ACC112 (cell line): ENCODE results near the gene LIMS2.

Experiments used
- H2AFZ ChIP-seq: fragments of 200-600 bp; sonication (generic); one replicate; pipeline ENCODE4 v1.6.0; 2017; ENCODE audit warnings: antibody characterized with exemption, low read length; ENCODE audit not compliant: unreplicated experiment
- H3K27ac ChIP-seq: fragments of 200-600 bp; sonication (generic); 2 replicates; pipeline ENCODE4 v1.5.1; 2014; ENCODE audit warnings: low read depth, mild to moderate bottlenecking, antibody characterized with exemption, low read length, moderate library complexity
- H3K27me3 ChIP-seq: fragments of 200-600 bp; sonication (generic); 2 replicates; pipeline ENCODE4 v1.6.1; 2014; ENCODE audit warnings: mild to moderate bottlenecking, antibody characterized with exemption, low read length, moderate library complexity, mixed read lengths; ENCODE audit not compliant: insufficient read depth
- H3K36me3 ChIP-seq: fragments of 200-600 bp; sonication (generic); 2 replicates; pipeline ENCODE4 v1.6.1; 2016; ENCODE audit warnings: mild to moderate bottlenecking, antibody characterized with exemption, low read length, moderate library complexity, mixed read lengths; ENCODE audit not compliant: insufficient read depth
- H3K4me1 ChIP-seq: fragments of 200-600 bp; sonication (generic); one replicate; pipeline ENCODE4 v1.6.1; 2016; ENCODE audit warnings: low read length, mixed read lengths; ENCODE audit not compliant: insufficient read depth, unreplicated experiment, control insufficient read depth
- H3K4me3 ChIP-seq: fragments of 200-600 bp; sonication (generic); 2 replicates; pipeline ENCODE4 v1.5.1; 2014; ENCODE audit warnings: mild to moderate bottlenecking, low read depth, low read length
- H3K79me2 ChIP-seq: fragments of 200-600 bp; sonication (generic); one replicate; pipeline ENCODE4 v1.6.0; 2016; ENCODE audit warnings: low read length; ENCODE audit not compliant: control insufficient read depth, unreplicated experiment, insufficient read depth

Gene LIMS2

GRCh38 chr2:127636248-127637235 lies 38.8 kb downstream of the LIMS2 start:
- Histone ChIP-seq H3K4me1 (peaks cover 16% of the 10 kb centered on the region), H2AFZ (no peak overlapping the region), H3K4me3 (no peak overlapping the region), H3K27ac (no peak overlapping the region), H3K27me3 (no peaks in the 10 kb centered on the region), H3K79me2 (no peaks in the 10 kb centered on the region), H3K36me3 (no peaks in the 10 kb centered on the region)

GRCh38 chr2:127635380-127636237 lies 39.7 kb downstream of the LIMS2 start:
- H3K27ac ChIP-seq: no peak overlapping the region
- no peak overlapping the region for H3K4me3 ChIP-seq
- H3K79me2 ChIP-seq: no peaks in the 10 kb centered on the region
- peaks cover 16% of the 10 kb centered on the region for H3K4me1 ChIP-seq
- no peaks in the 10 kb centered on the region for H3K36me3 ChIP-seq
- no peak overlapping the region for H2AFZ ChIP-seq
- no peaks in the 10 kb centered on the region for H3K27me3 ChIP-seq

- H3K36me3 ChIP-seq: no peaks in the 10 kb centered on the region
- H3K79me2 ChIP-seq: no peaks in the 10 kb centered on the region
- H3K27ac ChIP-seq: no peak overlapping the region
- H3K27me3 ChIP-seq: no peaks in the 10 kb centered on the region
- H3K4me1 ChIP-seq: peaks cover 16% of the 10 kb centered on the region
- H2AFZ ChIP-seq: no peak overlapping the region
- H3K4me3 ChIP-seq: no peak overlapping the region
Measured at GRCh38 chr2:127634626-127635379, 40.5 kb downstream of the LIMS2 start.

DNA sequence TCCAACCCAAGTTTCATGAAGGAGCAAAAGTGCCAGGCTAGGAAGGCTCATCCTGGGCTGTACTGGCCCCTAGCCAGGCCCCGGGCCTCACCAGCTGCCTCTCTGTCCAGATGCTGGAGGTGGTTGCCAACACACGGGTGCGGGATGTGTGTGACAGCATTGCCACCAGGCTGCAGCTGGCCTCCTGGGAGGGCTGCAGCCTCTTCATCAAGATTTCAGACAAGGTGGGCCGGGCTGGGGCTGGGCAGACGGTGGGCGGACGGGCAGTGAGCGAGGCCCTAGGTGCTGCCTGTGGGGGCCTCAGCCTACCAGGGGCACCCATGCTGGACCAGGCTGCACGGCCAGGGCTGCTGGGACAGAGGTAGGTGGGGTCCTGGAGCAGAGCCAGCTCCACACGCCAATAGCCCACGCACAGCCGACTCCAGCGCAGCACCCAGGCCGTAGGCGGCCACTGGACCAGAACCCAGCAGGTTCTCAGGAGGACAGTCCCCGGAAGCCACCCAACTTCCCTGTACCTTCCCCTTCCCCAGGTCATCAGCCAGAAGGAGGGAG lies 41.2 kb downstream of the LIMS2 start:
- Histone ChIP-seq H3K27ac (no peak overlapping the region), H3K79me2 (no peaks in the 10 kb centered on the region), H3K27me3 (no peaks in the 10 kb centered on the region), H3K4me1 (peaks cover 16% of the 10 kb centered on the region), H3K36me3 (no peaks in the 10 kb centered on the region), H2AFZ (no peak overlapping the region), H3K4me3 (no peak overlapping the region)

DNA sequence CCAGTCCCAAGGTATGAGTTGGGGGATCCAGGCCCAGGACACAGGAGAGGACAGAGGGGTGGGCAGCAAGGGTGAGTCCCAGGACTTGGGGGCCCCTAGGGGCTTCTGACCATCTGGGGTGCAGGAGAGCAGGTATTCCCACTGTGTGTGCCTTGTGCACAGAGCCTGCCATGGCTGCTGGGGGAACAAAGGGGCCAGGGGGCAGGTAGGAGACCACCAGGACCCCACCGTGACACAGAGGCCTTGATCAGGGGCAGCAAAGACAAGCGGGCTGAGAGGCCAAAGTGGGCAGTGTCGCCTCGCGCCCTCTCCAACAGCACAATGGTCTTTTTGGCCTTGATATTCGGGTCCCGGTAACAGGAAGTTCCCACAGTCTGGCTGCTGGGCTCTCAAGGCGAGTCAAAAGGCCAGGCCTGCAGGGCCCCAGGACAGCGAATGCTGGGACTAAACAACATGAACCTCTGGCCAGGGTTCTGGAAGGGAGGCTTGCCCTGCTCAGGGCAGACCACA lies 41.7 kb downstream of the LIMS2 start:
- H3K27ac ChIP-seq: no peak overlapping the region
- no peaks in the 10 kb centered on the region for H3K79me2 ChIP-seq
- no peak overlapping the region for H2AFZ ChIP-seq
- H3K27me3 ChIP-seq: no peaks in the 10 kb centered on the region
- H3K4me3 ChIP-seq: no peak overlapping the region
- peaks cover 16% of the 10 kb centered on the region for H3K4me1 ChIP-seq
- H3K36me3 ChIP-seq: no peaks in the 10 kb centered on the region

- Histone ChIP-seq H2AFZ (no peak overlapping the region), H3K36me3 (no peaks in the 10 kb centered on the region), H3K4me3 (no peak overlapping the region), H3K4me1 (peaks cover 10% of the 10 kb centered on the region), H3K79me2 (no peaks in the 10 kb centered on the region), H3K27me3 (no peaks in the 10 kb centered on the region), H3K27ac (no peak overlapping the region)
Measured at GRCh38 chr2:127632592-127633489, 42.5 kb downstream of the LIMS2 start.

DNA sequence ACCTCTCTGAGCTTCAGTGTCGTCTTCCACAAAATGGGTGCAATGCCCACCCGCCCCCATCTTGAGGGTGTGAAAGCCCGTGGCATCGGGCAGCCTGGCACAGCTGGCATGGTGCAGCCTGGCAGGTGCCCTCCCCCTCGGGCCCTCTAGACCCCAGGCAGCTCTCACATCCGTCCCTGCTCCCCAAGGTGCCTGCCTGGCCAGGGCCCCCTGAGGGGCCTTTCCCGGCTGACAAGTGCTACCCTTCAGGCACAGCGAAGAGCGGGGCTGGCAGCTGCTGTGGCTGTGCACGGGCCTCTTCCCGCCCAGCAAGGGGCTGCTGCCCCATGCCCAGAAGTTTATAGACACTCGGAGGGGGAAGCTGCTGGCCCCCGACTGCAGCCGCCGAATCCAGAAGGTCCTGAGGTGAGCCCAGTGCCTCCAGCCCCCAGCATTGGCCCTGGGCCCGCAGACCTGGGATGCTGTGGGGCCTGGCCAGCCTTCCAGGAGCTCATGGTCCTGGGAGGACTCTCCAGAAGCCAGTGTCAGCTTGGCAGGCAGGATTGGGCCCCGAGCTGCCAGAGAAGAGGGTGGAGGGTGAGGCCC lies 43.2 kb downstream of the LIMS2 start:
- Histone ChIP-seq H3K27ac (no peak overlapping the region), H3K4me1 (peaks cover 2% of the 10 kb centered on the region), H3K79me2 (no peaks in the 10 kb centered on the region), H3K27me3 (no peaks in the 10 kb centered on the region), H3K36me3 (no peaks in the 10 kb centered on the region), H3K4me3 (no peak overlapping the region), H2AFZ (no peak overlapping the region)

GRCh38 chr2:127631541-127631996 lies 43.8 kb downstream of the LIMS2 start:
- H2AFZ ChIP-seq: no peak overlapping the region
- no peaks in the 10 kb centered on the region for H3K4me1 ChIP-seq
- no peak overlapping the region for H3K27ac ChIP-seq
- H3K79me2 ChIP-seq: no peaks in the 10 kb centered on the region
- H3K4me3 ChIP-seq: no peak overlapping the region
- no peaks in the 10 kb centered on the region for H3K27me3 ChIP-seq
- H3K36me3 ChIP-seq: no peaks in the 10 kb centered on the region

DNA sequence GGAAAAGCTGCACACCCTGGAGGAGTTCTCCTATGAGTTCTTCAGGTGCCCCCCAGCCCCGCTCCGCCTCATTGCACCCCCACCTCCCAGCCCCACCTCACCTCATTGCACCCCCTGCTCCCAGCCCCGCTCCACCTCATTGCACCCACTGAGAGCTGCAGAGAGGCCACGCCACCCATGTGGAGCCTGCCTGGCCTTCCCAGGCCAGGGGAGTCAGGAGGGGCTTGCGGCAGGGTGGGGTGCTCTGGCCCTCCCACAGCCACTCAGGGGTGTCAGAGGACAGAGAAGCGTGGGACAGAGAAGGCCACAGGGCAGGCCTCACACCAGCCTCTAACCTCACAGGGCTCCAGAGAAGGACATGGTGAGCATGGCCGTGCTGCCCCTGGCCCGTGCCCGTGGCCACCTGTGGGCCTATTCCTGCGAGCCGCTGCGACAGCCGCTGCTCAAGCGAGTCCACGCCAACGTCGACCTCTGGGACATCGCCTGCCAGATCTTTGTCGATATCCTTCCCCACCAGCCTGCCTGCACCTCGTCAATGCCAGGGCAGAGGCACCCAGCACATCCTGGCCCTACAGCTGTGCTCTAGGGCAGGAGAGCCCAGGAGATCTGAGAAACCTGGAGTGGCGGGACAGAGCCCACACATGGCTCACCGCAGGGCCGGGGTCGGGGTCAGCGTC lies 44.3 kb downstream of the LIMS2 start:
- Histone ChIP-seq H3K36me3 (no peaks in the 10 kb centered on the region), H3K27me3 (no peaks in the 10 kb centered on the region), H3K79me2 (no peaks in the 10 kb centered on the region), H3K4me1 (no peaks in the 10 kb centered on the region), H3K27ac (no peak overlapping the region), H2AFZ (no peak overlapping the region), H3K4me3 (no peak overlapping the region)
